ENCODE data around the gene ATL1.

The ATL1 gene

DNA sequence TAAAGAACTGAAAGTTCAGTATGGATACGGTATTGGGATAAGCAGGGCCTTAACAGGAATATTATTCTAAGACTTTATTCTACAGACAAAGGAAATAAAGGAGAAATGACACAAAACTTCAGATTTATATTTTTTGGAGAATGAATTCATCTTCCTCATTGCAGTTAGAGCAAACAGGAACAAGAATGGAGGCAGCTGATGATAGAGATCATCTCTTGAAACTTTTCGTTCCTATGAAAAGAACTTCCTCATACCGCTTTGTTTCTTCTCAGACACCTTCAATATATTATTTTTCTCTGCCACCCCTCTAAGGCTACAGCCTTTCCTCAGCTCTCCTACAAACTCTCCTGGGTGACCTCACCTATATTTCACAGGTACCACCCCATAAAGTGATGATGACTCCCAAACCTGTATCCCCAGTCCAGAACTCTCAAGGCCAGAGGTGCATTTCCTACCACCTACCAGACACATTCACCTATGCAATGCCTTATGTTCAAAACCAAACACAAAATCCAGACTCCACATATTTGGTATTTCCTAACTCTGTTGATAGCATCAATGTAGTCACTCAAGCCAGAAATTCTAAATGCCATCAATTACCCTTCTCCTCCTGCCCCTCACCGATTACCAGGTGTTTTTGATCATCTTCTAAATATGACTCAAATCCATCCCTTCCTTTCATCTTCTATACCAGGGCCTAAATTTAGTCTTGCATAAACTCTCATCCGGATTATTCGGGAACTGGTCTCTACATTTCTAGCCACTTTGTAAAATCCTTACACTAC is 35.0 kb upstream of the ATL1 start:
- H3K14ac ChIP-seq (ENCODE audit: low read length in 2 of 2): no peak overlapping the region
- peaks cover 3 to 6% of the 10 kb centered on the region in 2 experiments for H3K36me3 ChIP-seq (ENCODE audit: control insufficient read depth in 1 of 2, insufficient read depth in 2 of 2, low read depth in 1 of 2, low read length in 2 of 2)
- WGBS: 97% methylated on average over 5 of the region's 6 CpGs
- no peak overlapping the region for H3K9ac ChIP-seq (ENCODE audit: low read length)
- H3K27ac ChIP-seq (ENCODE audit: low read length, poor library complexity, severe bottlenecking): no peak overlapping the region
- no peak overlapping the region for H2AK5ac ChIP-seq (ENCODE audit: low read length, severe bottlenecking)
- H2BK12ac ChIP-seq (ENCODE audit: low read length in 2 of 2): no peak overlapping the region
- no peak overlapping the region for H2BK5ac ChIP-seq (ENCODE audit: low read depth, low read length, poor library complexity, severe bottlenecking)
- no peak overlapping the region for H2AFZ ChIP-seq (ENCODE audit: low read depth, low read length)
- no peak overlapping the region for H2BK120ac ChIP-seq (ENCODE audit: low read depth, low read length)
- no peak overlapping the region for H4K91ac ChIP-seq (ENCODE audit: low read length)
- H3K4me1 ChIP-seq (ENCODE audit: control insufficient read depth, insufficient read depth, low read depth, low read length): peaks cover 6% of the 10 kb centered on the region
- no peak overlapping the region for H4K8ac ChIP-seq (ENCODE audit: low read length)
- H3K4ac ChIP-seq (ENCODE audit: low read depth in 1 of 2, low read length in 2 of 2): no peak overlapping the region
- H3K4me2 ChIP-seq (ENCODE audit: low read length, poor library complexity, severe bottlenecking): no peak overlapping the region
- no peak overlapping the region for H3K4me3 ChIP-seq (ENCODE audit: insufficient read depth in 1 of 2, low read depth in 1 of 2, low read length in 2 of 2)
- no peaks in the 10 kb centered on the region for H3K27me3 ChIP-seq (ENCODE audit: control insufficient read depth in 1 of 2, insufficient read depth in 1 of 2, low read length in 2 of 2)
- H3K9me3 ChIP-seq (ENCODE audit: control insufficient read depth, low read length): no peaks in the 10 kb centered on the region
- no peak for DNase-seq
- peak overlapping the region in 1 of 2 experiments; percentile 20 for H3K23ac ChIP-seq (ENCODE audit: low read length in 2 of 2)
- no peaks in the 10 kb centered on the region for H3K79me1 ChIP-seq (replicated peaks; ENCODE audit: low read length, poor library complexity, severe bottlenecking)
- H2BK15ac ChIP-seq (ENCODE audit: low read depth, poor library complexity, severe bottlenecking): no peak overlapping the region
- no peak overlapping the region for H3K18ac ChIP-seq (ENCODE audit: low read depth in 1 of 2, low read length in 2 of 2)

DNA sequence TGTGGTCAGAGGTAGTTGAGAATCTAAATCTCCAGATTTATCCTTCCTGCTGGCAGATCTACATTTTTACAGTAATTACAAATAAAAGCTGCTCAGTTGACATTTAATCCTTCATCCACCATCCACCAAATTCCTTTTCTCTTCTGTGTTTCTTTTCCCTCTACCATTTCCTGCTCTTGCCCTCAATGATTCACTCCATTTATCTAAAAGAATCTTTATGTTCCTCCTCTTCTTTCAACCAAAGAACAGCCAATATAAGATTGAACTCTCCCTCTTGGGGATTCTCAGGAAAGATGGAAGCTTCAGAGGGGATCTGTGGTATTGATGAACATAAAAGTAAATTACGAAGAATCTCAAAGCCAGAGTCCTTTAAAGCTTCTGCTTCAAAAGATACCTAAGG is 31.9 kb upstream of the ATL1 start:
- no peak overlapping the region for H2BK12ac ChIP-seq (ENCODE audit: low read length in 2 of 2)
- 40% methylated on average over 1 of the region's 1 CpG for WGBS

DNA sequence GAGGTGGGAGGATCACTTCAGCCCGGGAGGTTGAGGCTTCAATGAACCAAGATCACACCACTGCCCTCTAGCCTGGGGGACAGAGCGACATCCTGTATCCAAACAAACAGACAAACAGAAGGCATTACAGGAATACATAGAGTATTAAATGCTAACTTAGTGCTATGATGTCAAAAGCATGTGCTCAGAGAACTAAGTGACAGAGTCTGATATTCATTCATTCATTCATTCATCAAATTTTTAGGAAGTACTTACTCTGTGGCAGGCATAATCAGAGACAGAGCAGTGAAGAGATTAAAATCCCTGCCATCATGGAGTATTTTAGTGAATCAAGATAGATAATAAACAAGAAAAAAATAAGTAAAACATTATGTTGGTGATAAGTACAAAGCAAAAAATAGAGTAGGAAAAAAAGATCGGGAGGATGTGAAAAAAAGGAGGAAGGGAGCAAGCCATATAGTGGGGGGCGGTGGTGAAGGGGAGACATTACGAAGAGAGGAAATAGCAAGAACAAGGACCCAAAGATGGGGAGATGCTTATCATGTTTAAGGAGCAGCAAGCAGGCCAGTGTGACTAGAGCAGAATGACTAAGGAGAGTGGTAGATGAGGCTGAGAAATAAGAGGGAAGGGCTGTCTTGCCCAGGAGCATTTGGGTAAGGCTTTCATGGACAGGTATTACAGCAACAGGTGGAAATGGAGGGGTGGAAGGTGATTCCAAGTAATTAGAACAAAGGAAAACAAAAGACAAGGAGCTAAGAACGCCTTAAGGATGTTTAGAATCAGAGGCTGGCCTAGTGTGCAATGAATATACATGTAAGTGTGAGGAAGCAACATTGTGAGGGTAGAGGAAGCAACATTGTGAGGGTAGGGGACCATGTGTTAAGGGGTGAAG is 30.4 kb upstream of the ATL1 start:
- H3K79me1 ChIP-seq (replicated peaks; ENCODE audit: low read length, poor library complexity, severe bottlenecking): no peaks in the 10 kb centered on the region
- 67% methylated on average over 5 of the region's 6 CpGs for WGBS
- no peak overlapping the region for H2BK15ac ChIP-seq (ENCODE audit: low read depth, poor library complexity, severe bottlenecking)
- H2AFZ ChIP-seq (ENCODE audit: low read depth, low read length): no peak overlapping the region
- no peak overlapping the region for H2BK5ac ChIP-seq (ENCODE audit: low read depth, low read length, poor library complexity, severe bottlenecking)
- no peak overlapping the region for H4K8ac ChIP-seq (ENCODE audit: low read length)
- peak overlapping the region in 1 of 2 experiments; percentile 95 for H3K4me3 ChIP-seq (ENCODE audit: insufficient read depth in 1 of 2, low read depth in 1 of 2, low read length in 2 of 2)
- H3K14ac ChIP-seq (ENCODE audit: low read length in 2 of 2): no peak overlapping the region
- H2BK120ac ChIP-seq (ENCODE audit: low read depth, low read length): no peak overlapping the region
- H3K27ac ChIP-seq (ENCODE audit: low read length, poor library complexity, severe bottlenecking): peak overlapping the region; percentile 17
- peaks cover 3 to 6% of the 10 kb centered on the region in 2 experiments for H3K36me3 ChIP-seq (ENCODE audit: control insufficient read depth in 1 of 2, insufficient read depth in 2 of 2, low read depth in 1 of 2, low read length in 2 of 2)
- no peak overlapping the region for H4K91ac ChIP-seq (ENCODE audit: low read length)
- H2AK5ac ChIP-seq (ENCODE audit: low read length, severe bottlenecking): peak overlapping the region; percentile 44
- no peak overlapping the region for H3K4ac ChIP-seq (ENCODE audit: low read depth in 1 of 2, low read length in 2 of 2)
- H3K9me3 ChIP-seq (ENCODE audit: control insufficient read depth, low read length): no peaks in the 10 kb centered on the region
- peak overlapping the region in 1 of 2 experiments; percentile 61 for H2BK12ac ChIP-seq (ENCODE audit: low read length in 2 of 2)
- peak; percentile 22 for DNase-seq
- H3K4me1 ChIP-seq (ENCODE audit: control insufficient read depth, insufficient read depth, low read depth, low read length): peaks cover 10% of the 10 kb centered on the region
- peak overlapping the region; percentile 60 for H3K4me2 ChIP-seq (ENCODE audit: low read length, poor library complexity, severe bottlenecking)
- peak overlapping the region; percentile 97 for H3K9ac ChIP-seq (ENCODE audit: low read length)
- peak overlapping the region in 1 of 2 experiments; percentile 34 for H3K18ac ChIP-seq (ENCODE audit: low read depth in 1 of 2, low read length in 2 of 2)
- no peaks in the 10 kb centered on the region for H3K27me3 ChIP-seq (ENCODE audit: control insufficient read depth in 1 of 2, insufficient read depth in 1 of 2, low read length in 2 of 2)
- H3K23ac ChIP-seq (ENCODE audit: low read length in 2 of 2): peak overlapping the region in 1 of 2 experiments; percentile 23

More for the DNA sequence above, 31.9 kb upstream of the ATL1 start:
- H3K23ac ChIP-seq (ENCODE audit: low read length in 2 of 2): no peak overlapping the region
- H3K4me3 ChIP-seq (ENCODE audit: insufficient read depth in 1 of 2, low read depth in 1 of 2, low read length in 2 of 2): no peak overlapping the region
- H2BK5ac ChIP-seq (ENCODE audit: low read depth, low read length, poor library complexity, severe bottlenecking): no peak overlapping the region
- no peaks in the 10 kb centered on the region for H3K79me1 ChIP-seq (replicated peaks; ENCODE audit: low read length, poor library complexity, severe bottlenecking)
- H3K4me2 ChIP-seq (ENCODE audit: low read length, poor library complexity, severe bottlenecking): no peak overlapping the region
- no peak overlapping the region for H2BK120ac ChIP-seq (ENCODE audit: low read depth, low read length)
- H3K18ac ChIP-seq (ENCODE audit: low read depth in 1 of 2, low read length in 2 of 2): no peak overlapping the region
- peak overlapping the region; percentile 24 for H3K9ac ChIP-seq (ENCODE audit: low read length)
- H4K91ac ChIP-seq (ENCODE audit: low read length): no peak overlapping the region
- H2AFZ ChIP-seq (ENCODE audit: low read depth, low read length): no peak overlapping the region
- no peak overlapping the region for H3K14ac ChIP-seq (ENCODE audit: low read length in 2 of 2)
- peaks cover 3 to 6% of the 10 kb centered on the region in 2 experiments for H3K36me3 ChIP-seq (ENCODE audit: control insufficient read depth in 1 of 2, insufficient read depth in 2 of 2, low read depth in 1 of 2, low read length in 2 of 2)
- no peak overlapping the region for H2AK5ac ChIP-seq (ENCODE audit: low read length, severe bottlenecking)
- H3K4me1 ChIP-seq (ENCODE audit: control insufficient read depth, insufficient read depth, low read depth, low read length): peaks cover 10% of the 10 kb centered on the region
- no peaks in the 10 kb centered on the region for H3K9me3 ChIP-seq (ENCODE audit: control insufficient read depth, low read length)
- no peak overlapping the region for H3K4ac ChIP-seq (ENCODE audit: low read depth in 1 of 2, low read length in 2 of 2)
- H3K27ac ChIP-seq (ENCODE audit: low read length, poor library complexity, severe bottlenecking): no peak overlapping the region
- DNase-seq: peak; percentile 44
- H2BK15ac ChIP-seq (ENCODE audit: low read depth, poor library complexity, severe bottlenecking): no peak overlapping the region
- no peak overlapping the region for H4K8ac ChIP-seq (ENCODE audit: low read length)
- H3K27me3 ChIP-seq (ENCODE audit: control insufficient read depth in 1 of 2, insufficient read depth in 1 of 2, low read length in 2 of 2): no peaks in the 10 kb centered on the region

DNA sequence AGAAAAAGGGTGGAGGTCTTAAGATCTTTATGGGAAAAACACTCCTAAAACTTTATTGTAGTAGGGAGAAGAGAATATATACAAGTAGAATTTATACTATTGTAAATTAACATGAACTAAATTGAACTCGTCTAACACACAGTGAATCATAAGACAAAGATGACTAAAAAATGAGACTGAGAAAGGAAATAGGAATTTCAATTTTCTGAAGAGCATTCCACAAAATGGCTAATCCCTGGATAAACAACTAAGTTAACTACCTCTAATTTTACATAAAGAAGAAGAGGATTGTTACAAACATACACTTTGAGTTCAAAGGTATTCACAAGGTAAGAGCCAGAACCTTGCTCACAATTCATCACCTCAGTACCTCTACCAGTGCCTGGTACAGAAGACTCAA is 29.6 kb upstream of the ATL1 start:
- Histone ChIP-seq H2AFZ (ENCODE audit: low read depth, low read length) (no peak overlapping the region), H3K36me3 (ENCODE audit: control insufficient read depth in 1 of 2, insufficient read depth in 2 of 2, low read depth in 1 of 2, low read length in 2 of 2) (peaks cover 3 to 6% of the 10 kb centered on the region in 2 experiments), H2BK5ac (ENCODE audit: low read depth, low read length, poor library complexity, severe bottlenecking) (no peak overlapping the region), H3K4ac (ENCODE audit: low read depth in 1 of 2, low read length in 2 of 2) (no peak overlapping the region), H2AK5ac (ENCODE audit: low read length, severe bottlenecking) (no peak overlapping the region), H3K9me3 (ENCODE audit: control insufficient read depth, low read length) (no peaks in the 10 kb centered on the region), H2BK12ac (ENCODE audit: low read length in 2 of 2) (no peak overlapping the region), H3K27ac (ENCODE audit: low read length, poor library complexity, severe bottlenecking) (peak overlapping the region; percentile 61), H4K91ac (ENCODE audit: low read length) (no peak overlapping the region), H3K4me2 (ENCODE audit: low read length, poor library complexity, severe bottlenecking) (peak overlapping the region; percentile 68), H3K23ac (ENCODE audit: low read length in 2 of 2) (no peak overlapping the region), H3K18ac (ENCODE audit: low read depth in 1 of 2, low read length in 2 of 2) (no peak overlapping the region), H3K79me1 (replicated peaks; ENCODE audit: low read length, poor library complexity, severe bottlenecking) (no peaks in the 10 kb centered on the region), H4K8ac (ENCODE audit: low read length) (no peak overlapping the region), H2BK15ac (ENCODE audit: low read depth, poor library complexity, severe bottlenecking) (no peak overlapping the region), H3K9ac (ENCODE audit: low read length) (peak overlapping the region; percentile 97), H3K4me1 (ENCODE audit: control insufficient read depth, insufficient read depth, low read depth, low read length) (peaks cover 10% of the 10 kb centered on the region), H3K14ac (ENCODE audit: low read length in 2 of 2) (no peak overlapping the region), H2BK120ac (ENCODE audit: low read depth, low read length) (no peak overlapping the region), H3K4me3 (ENCODE audit: insufficient read depth in 1 of 2, low read depth in 1 of 2, low read length in 2 of 2) (peak overlapping the region in 1 of 2 experiments; percentile 95), H3K27me3 (ENCODE audit: control insufficient read depth in 1 of 2, insufficient read depth in 1 of 2, low read length in 2 of 2) (no peaks in the 10 kb centered on the region)
- DNase-seq: peak; percentile 22
- WGBS: no CpG with 5 or more reads among the region's 1 CpG
